Vagina (tissue), 2 donors: ENCODE data around the gene AREL1. TPM values are rescaled to one million over a fixed set of nuclear protein-coding genes. Genes with fewer than 3 reads are reported as not detected.

ENCODE experiments used
- DNase-seq, 2 donors: peaks; one replicate each; pipeline ENCODE4 v3.0.0-alpha.2; 2017; ENCODE audit errors: extremely low spot score in 2 of 2
- H3K27ac ChIP-seq: fragments of 200-600 bp; sonication (generic); one replicate; pipeline ENCODE4 v1.5.1; 2019
- H3K27me3 ChIP-seq: fragments of 200-600 bp; sonication (generic); one replicate; pipeline ENCODE4 v1.5.1; 2019
- H3K36me3 ChIP-seq, 2 donors: fragments of 200-600 bp; sonication (generic); one replicate each; pipeline ENCODE4 v1.5.1; 2017 to 2019
- H3K4me1 ChIP-seq: fragments of 200-600 bp; sonication (generic); one replicate; pipeline ENCODE4 v1.5.1; 2019
- H3K4me3 ChIP-seq, 2 donors: fragments of 200-600 bp; sonication (generic); 1 replicate in 1 of 2; 2 replicates in 1 of 2; pipeline ENCODE4 v1.5.1; 2016 to 2019
- H3K9me3 ChIP-seq: fragments of 200-600 bp; sonication (generic); one replicate; pipeline ENCODE4 v1.5.1; 2019
- CTCF ChIP-seq, 3 experiments: fragments of 450-650 bp in 2 of 3; fragments of 200-600 bp in 1 of 3; sonication (generic) in 1 of 3; IDR thresholded peaks; one replicate each; pipeline ENCODE4 v1.5.1; 2017 to 2019; ENCODE audit warnings: antibody characterized with exemption in 3 of 3, mild to moderate bottlenecking in 2 of 3, moderate library complexity in 2 of 3
- POLR2A ChIP-seq, 2 donors: fragments of 450-650 bp; IDR thresholded peaks; one replicate each; pipeline ENCODE4 v1.6.1; 2017; ENCODE audit warnings: antibody characterized with exemption in 2 of 2, mild to moderate bottlenecking in 2 of 2, moderate library complexity in 2 of 2
- POLR2AphosphoS5 ChIP-seq, 2 donors: sonication (generic); formaldehyde crosslinking; IDR thresholded peaks; one replicate each; pipeline ENCODE4 v1.9.0; 2017; ENCODE audit warnings: antibody characterized with exemption in 2 of 2, mild to moderate bottlenecking in 2 of 2, low read depth in 1 of 2; ENCODE audit not compliant: insufficient read depth in 1 of 2
- intact Hi-C: fragments of 100-400 bp; cut with DNase I; formaldehyde crosslinking; loops from one replicate; pipeline ENCODE4 v1.15.1; 2023
- total RNA-seq: library from RNA; depleted of rRNA; stranded (reverse); fragments of >200 nt; gene quantifications from one replicate; pipeline ENCODE4 v1.2.3, GENCODE V29; 2016

The AREL1 gene
- total RNA-seq, 1 donor from 2014 or later, result 32.7 TPM

- Histone ChIP-seq H3K4me3 (no peak overlapping the region), H3K36me3 (no peaks in the 10 kb centered on the region), H3K27ac (no peak overlapping the region), H3K27me3 (no peaks in the 10 kb centered on the region), H3K4me1 (peaks cover 5% of the 10 kb centered on the region), H3K9me3 (no peaks in the 10 kb centered on the region)
- DNase-seq, result no peak
- TF ChIP-seq CTCF (IDR thresholded peaks at IDR 0.05) (no peak), POLR2A (IDR thresholded peaks at IDR 0.05) (no peak), POLR2AphosphoS5 (IDR thresholded peaks at IDR 0.05; ENCODE audit: insufficient read depth in 1 of 2, low read depth in 1 of 2) (no peak)
- intact Hi-C loops, result no loop called here
These were observed 77.0 kb downstream of the AREL1 start for GRCh38 chr14:74635847-74636246.

GRCh38 chr14:74634964-74635363 lies 77.9 kb downstream of the AREL1 start:
- intact Hi-C loops, result no loop called here
- TF ChIP-seq POLR2A (IDR thresholded peaks at IDR 0.05) (no peak), CTCF (IDR thresholded peaks at IDR 0.05) (no peak), POLR2AphosphoS5 (IDR thresholded peaks at IDR 0.05; ENCODE audit: insufficient read depth in 1 of 2, low read depth in 1 of 2) (no peak)
- Histone ChIP-seq H3K27ac (no peak overlapping the region), H3K36me3 (no peaks in the 10 kb centered on the region), H3K4me3 (no peak overlapping the region), H3K4me1 (peaks cover 5% of the 10 kb centered on the region), H3K27me3 (no peaks in the 10 kb centered on the region), H3K9me3 (no peaks in the 10 kb centered on the region)
- DNase-seq, result no peak

GRCh38 chr14:74634481-74634880 lies 78.4 kb downstream of the AREL1 start:
- intact Hi-C loops, result no loop called here
- Histone ChIP-seq H3K27me3 (no peaks in the 10 kb centered on the region), H3K4me3 (no peak overlapping the region), H3K27ac (no peak overlapping the region), H3K4me1 (peaks cover 5% of the 10 kb centered on the region), H3K9me3 (no peaks in the 10 kb centered on the region), H3K36me3 (no peaks in the 10 kb centered on the region)
- DNase-seq, result no peak
- TF ChIP-seq CTCF (IDR thresholded peaks at IDR 0.05) (no peak), POLR2AphosphoS5 (IDR thresholded peaks at IDR 0.05; ENCODE audit: insufficient read depth in 1 of 2, low read depth in 1 of 2) (no peak), POLR2A (IDR thresholded peaks at IDR 0.05) (no peak)

- Histone ChIP-seq H3K27ac (no peak overlapping the region), H3K9me3 (no peaks in the 10 kb centered on the region), H3K36me3 (no peaks in the 10 kb centered on the region), H3K4me3 (no peak overlapping the region), H3K4me1 (no peaks in the 10 kb centered on the region), H3K27me3 (no peaks in the 10 kb centered on the region)
- DNase-seq, result no peak
- TF ChIP-seq POLR2AphosphoS5 (IDR thresholded peaks at IDR 0.05; ENCODE audit: insufficient read depth in 1 of 2, low read depth in 1 of 2) (no peak), CTCF (IDR thresholded peaks at IDR 0.05) (no peak), POLR2A (IDR thresholded peaks at IDR 0.05) (no peak)
- intact Hi-C loops, result no loop called here
These were observed 81.8 kb downstream of the AREL1 start for GRCh38 chr14:74630881-74631690.

GRCh38 chr14:74628418-74628817 lies 84.5 kb downstream of the AREL1 start:
- Histone ChIP-seq H3K27me3 (no peaks in the 10 kb centered on the region), H3K9me3 (no peaks in the 10 kb centered on the region), H3K4me1 (no peaks in the 10 kb centered on the region), H3K4me3 (no peak overlapping the region), H3K27ac (no peak overlapping the region), H3K36me3 (no peaks in the 10 kb centered on the region)
- intact Hi-C loops, result no loop called here
- no peak for DNase-seq
- no peak for TF ChIP-seq CTCF (IDR thresholded peaks at IDR 0.05)
- TF ChIP-seq POLR2AphosphoS5 (IDR thresholded peaks at IDR 0.05; ENCODE audit: insufficient read depth in 1 of 2, low read depth in 1 of 2), result no peak
